NOMO-1 treated with DMSO at 0.1 percent for 48 hours (cell line): Measurements from ENCODE around the gene EGFR.

ENCODE experiments used
- DNase-seq: peaks from one replicate; lab custom pipeline; 2025; ENCODE audit not compliant: unreplicated experiment; lab: John Stamatoyannopoulos, UW

EGFR gene

DNA sequence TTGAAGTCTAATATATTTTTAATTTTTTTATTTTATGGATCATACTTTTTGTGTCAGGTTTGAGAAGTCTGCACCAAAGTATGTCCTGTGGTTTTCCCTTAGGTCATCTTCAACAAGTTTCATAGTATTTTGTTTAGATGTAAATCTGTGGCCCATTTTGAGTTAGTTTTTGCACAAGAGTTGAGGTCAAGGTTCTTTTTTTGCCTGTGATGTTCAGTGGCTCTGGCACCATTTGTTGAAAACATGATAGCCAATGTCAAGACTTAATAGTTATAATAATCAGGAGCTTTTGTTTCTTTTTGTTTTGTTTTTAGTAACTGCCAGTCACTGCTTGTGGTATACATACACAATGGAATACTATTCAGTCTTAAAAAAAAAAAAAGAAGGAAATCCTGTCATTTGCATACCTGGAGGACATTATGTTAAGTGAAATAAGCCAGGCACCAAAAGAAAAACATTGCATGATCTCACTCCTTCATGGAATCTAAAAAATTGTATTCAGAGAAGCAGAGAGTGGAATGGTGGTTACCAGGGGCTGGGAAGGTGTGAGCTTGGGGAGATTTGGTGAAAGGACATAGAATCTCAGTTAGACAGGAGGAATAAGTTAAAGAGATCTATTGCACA, 61.3 kb downstream of the EGFR start:
- DNase-seq: no peak

DNA sequence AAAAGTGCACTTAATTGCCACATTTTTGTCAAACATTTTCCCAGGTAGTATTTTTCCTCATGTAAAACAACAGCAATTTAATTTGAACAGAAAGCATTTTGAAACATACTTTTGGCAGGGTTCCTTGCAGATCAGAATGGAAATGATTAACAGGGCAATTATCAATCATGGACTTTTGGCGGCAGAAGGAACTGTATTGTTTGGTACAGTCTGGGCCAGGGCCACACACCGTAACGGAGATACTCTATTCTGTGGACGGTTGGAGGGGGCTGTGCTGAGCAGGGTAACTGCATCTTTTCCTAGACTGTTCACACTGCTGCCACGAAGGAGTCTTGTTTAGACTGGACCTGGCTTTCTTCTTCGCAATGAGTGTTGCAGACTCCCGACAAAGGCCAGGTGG, 62.3 kb downstream of the EGFR start:
- no peak for DNase-seq

DNA sequence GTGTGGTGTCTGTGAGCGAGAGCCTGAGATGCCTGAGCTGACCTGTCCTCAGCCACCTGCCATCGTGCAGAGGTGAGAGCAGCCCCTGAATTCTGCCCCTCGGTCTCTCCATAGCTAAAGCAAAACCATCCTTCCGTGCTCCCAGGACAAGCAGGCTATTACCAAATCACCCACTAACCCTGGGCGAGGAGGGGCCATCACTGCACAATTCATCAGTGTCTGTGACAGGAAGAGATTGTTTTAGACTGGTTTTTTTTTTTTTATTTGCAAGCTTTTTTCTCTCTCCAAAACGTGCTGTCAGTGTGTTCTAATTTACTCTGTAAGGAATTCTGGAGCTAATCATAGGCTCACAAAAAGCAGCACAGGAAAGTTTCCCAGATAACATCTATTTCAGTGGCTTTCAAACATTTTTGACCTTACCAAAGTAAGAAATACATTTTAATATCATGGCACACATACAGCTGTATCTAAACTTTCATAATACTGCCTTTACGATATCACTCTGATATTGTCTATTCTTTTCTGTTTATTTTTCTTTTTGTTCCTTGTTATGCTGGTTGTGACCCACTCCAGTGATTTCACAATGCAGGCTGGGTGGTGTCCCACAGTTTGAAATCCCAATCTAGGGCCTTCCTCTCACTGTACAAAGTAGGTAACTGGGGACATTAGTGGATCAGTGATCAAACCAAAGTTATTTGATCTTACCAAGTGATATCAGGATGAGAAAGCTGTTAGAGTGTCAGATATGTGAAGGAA, 62.8 kb downstream of the EGFR start:
- DNase-seq: no peak

DNA sequence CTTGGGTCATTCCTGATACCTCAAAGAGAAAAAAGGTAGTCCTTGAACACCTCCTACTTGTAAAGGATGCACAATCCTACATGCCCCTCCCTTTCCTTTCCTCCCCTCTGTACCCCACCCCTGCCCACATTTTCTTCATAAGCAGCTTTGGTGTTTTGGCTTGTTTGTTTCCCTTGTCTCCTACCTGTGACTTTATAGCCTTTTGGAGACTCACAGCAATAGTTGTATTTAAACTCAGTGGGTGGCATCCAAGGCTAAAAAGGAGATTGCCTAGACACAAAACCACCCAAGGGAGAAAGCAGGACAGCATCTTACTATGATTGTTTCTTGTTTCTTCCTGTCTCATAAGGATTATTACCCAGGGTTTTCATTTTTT, 63.4 kb downstream of the EGFR start:
- DNase-seq: no peak

DNA sequence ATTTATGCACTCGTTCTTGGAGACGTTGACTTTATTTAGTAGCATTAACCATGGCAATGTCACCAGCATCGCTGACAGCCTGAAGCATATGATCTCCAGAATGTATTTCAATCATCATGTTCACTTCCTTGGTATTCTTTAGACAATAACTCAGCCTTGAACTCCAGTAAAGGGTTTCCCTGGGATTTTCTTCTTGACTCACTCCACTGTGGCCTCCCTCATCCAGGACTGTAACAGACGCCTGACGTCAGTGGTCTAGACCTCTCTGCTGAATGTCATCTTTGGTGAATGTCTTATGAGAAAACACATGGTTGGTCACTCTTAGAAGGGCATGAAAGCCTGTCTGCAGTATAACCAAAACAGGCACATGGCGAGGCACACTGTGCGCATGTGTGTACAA, 64.4 kb downstream of the EGFR start:
- no peak for DNase-seq

DNA sequence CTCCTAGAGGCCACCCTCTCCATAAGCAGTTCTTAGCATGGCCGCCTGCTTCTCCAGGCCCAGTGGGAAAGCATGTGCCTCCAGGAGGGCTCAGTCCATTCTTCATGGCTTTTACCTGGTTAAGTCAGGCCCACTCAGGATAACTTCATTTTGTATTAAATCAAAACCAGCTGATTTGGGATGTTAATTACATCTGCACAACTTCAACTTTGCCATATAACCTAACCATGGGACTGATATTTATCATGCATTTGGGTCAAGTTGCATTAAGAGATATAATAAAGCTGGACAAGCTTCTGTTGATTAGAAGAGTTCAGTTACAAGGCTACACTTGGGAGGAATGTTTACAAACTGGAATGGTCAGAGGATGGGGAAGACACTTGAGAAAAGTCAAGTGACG, 65.5 kb downstream of the EGFR start:
- DNase-seq: no peak

DNA sequence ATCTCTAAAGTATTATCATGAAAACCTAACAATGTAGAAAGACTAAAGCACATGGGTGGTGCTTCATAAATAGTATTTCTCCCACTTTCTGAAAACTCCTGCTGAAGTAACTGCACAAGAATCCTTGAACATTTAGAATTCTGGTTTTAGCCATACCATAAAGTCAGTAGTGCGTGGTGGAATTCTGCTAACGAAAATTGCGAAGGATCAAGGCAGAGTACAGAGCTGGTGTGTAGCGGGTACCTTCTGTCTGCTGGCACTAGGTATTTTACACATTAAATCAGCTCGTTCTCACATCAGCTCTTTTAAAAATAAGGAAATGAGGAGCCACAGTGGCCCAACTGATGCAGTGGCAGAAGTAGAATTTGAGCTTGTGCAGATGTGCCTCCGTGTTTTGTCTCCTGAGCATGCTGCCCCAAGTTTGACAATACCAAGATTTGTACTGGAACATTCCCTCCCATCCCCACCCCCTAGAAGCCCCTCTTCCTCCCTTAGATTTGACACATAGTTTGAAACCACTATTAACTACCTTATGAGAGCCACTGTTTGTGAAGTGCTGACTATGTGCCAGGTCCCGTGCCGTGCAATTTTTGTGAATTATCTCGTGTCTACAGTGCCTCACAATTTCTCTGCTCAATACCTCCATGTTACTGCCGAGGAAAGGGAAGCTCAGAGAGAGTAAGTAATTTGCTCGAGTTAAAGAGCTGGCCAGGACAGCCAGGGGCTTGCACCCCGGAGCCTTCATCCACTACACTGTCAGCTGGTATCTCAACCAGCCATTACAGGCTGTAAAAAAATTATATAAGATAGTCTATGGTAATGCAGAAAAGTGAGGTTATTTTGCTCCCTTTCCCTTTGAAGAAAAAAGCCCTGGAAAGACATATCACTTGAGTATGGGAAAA, 66.9 kb downstream of the EGFR start:
- DNase-seq: no peak

DNA sequence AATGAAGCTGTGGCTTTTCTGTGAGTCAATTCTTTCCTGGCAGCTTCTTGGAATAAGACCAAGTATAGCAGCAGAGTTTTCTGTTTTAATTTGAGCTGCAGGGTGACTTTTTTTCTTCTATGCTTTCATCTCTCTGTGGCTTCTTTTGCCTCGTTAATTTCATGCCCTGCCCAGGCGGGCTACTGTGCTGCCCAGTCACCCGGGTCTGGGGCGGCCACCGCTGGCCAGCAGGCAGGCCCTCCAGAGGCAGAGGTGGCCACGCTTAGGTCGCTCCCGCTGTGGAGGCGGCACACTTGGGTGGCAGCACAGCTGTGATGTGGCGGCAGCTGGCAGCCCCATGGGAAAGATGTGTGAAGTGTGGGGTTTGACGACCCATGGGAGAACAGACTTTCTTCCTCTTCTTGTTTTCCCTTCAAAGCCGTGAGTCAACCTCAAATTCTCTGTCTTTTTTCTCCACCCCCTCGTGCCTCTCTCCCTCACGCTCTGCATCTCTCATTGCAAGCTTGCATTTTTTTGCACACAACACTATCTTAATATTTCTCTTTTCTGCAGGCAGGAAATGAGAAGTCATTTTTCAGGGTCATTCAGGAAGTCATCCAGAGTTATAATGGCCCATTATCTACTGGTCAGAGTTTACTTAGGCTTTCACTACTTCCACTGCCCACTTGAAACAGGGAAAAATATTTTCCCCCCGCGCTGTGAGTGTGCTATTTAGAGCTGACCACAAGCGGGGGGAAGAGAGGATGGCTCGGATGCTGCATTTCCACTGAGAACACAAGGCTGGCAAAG, 67.8 kb downstream of the EGFR start:
- peak; percentile 2 for DNase-seq

DNA sequence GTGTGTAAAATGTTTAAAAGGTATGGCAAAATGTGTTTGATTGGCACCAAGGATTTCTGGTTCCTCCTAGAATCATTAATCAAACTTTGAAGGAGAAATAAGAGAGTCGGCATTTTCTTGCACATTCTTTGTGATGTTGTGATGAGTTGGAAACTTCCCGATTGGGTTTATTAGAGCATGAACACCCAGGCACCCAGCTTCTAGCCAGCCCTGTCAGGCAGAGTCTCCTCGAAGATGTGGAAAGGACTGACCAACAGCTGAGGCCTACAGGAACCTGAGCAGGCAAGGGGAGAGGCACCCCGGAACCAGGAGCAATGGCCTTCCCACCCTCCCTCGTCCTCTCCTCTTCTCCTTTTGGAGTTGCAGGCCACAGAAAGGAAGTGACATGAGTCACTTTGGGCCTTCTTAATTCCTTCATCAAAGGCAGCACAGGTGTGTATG, 68.7 kb downstream of the EGFR start:
- DNase-seq: no peak

DNA sequence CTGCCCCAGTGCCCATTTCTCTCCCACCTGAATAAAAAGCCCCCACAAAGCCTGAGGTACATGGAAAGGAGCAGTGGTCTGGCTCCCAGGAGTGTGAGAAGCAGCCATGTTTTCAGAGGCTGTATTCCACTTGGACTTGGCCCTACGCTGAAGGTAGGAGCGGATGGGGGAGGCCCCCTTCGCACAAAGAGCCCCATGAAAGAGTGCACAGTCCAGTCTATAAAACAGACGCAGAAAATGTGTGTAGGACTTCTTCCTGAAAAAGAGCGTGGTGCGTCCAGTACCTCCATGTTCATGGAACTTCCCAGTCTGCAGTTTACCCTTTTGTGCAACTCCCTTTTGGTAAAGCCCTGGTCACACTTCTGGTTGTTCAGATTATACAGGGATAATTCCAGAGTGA, 69.3 kb downstream of the EGFR start:
- DNase-seq: no peak

DNA sequence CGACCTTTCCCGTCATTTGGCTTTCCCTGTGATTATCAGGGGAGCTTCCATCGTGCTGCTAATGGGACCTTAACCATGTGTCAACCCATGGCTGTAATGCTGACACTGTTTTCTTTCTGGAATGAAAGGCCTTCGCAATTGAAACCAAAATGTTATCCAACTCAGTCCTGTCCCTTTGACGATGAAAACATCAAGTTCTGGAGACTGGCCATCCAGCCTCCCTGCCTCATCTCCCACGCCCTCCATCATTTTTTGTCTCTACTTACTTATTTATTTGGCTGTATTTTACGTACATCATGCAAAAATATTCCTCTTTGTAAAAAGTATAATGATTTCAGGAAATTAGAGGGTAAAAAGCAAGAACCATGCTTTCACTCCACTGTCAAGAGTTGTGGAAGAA, 69.8 kb downstream of the EGFR start:
- DNase-seq: no peak

DNA sequence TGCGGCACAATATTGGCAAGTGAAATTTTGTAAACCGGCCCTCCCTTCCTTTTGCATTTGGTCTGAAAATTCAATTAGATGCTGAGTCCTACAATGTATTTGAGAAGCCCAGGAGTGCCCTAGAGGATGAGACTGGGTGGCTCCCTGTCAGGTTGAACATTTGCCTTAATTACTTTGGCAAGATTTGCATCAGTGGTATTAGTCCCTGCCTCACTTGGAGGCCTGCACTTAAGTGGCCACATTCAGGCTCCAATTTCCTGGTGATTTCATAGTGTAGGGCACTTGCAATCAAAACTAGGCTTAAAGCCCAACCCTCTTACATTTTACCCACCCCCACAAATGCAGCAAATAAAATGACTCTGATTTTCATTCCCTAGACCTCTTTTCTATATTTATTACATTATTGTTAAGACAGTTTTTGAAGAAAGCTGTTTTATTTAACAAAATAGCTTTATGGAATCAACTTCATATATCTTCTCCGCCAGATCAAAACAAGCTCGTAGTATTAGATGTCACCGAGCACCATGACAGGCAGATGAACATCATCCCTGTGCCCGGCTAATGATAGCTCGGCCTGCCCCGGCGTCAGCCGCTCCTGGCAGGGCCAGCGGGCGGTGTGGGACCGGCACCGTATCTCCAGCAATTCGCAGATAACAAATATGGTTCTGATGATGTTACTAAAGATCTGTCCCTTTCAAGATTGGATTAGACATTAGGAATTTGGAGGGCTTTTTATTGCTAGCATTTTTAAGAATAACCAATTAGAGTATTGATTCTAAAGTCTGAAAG, 73.6 kb downstream of the EGFR start:
- no peak for DNase-seq

DNA sequence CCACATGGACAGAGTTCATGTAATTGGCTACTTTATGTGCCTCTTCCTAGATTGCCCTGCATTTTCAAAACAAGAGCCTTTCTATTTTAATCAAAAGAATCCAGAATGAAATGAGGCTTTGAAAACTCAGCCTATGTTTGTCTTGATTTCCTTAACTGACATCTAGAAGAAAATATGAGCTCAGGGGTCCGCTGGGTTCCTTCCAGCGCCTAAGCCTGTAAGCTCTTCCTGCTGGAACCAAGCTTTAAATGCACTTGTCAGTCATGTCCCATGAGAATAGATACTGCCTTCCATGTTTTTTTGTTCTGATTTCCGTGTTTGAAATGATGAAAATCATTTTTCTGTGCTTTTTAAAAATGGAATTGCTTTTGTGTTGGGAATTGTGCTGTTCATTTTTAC, 74.2 kb downstream of the EGFR start:
- no peak for DNase-seq

DNA sequence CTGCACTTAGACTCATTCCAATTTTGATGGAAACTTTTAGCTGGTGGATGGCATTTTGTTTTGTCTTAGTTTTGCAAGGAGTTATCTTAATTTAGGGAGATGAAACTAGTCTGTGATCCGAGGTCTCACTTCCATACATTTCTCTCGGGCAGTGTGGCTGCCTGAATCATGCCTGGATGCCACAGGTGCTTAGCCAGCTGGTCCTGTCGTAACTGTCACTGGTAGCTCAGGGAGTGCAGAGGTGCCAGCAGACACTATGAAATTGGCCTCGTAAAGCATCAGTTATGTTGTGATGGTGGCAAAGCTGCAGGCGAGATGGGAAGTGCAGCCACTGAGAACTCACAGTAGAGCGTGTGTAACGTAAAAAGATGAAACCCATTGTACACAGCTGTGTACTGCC, 74.9 kb downstream of the EGFR start:
- no peak for DNase-seq

DNA sequence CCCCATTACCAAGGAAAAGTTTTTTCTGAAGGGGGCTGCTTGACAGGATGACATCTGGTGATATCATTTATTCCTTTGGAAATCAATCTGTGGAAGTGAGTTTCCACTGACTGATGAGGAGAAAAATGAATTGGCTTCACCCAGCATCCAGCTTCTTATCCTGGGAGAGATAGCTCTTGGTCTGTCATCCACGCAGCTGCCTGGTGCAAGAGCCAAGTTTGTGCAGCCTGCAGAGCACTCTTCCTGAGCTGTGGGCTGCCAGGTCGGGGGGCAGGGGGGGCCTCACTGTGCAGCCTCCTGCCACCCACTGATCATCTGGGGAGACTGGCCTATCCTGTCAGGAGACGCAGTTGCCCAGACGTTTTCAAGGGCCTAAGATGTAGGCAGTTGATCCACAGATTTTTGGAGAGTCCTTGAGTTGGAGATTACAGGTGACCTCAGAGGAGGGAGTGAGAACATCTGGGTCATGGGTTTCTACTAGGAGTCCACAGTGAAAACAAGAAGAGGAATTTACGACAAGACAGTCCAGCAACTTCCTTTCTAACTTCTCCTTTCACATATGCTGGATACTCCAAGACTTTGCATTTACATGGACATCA, 75.4 kb downstream of the EGFR start:
- DNase-seq: no peak

DNA sequence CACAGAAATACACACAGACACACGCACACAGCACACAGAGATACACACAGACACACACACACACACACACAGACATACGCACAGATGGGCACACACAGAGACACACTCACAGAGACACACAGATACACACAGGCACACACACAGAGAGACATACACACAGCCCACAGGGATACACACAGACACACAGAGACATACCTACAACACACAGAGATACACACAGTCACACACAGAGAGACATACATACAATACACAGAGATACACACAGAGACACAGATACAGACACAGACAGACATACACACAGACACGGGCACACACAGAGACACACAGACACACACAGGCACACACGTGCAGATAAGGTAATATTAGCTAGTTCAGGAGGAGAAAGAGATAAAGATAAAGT, 76.9 kb downstream of the EGFR start:
- DNase-seq: no peak

DNA sequence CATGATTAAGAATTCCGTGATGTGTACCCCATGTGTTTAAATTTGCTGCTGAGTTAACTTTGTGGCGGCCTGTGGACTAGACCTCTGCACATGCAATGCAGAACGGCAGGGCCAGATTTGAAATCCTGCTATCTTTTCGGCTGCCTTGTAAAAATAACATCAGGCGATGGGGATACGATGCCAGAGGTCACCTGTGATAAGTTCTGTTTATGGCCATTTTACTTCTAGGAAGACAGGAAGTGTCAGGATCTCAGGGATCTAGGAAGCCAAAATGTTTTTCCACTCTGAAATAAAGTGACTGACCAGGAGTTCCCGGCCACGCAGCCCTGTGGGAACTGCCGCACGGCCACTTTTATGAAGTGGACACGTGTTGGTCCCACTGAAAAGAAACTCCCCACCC, 77.5 kb downstream of the EGFR start:
- DNase-seq: no peak

DNA sequence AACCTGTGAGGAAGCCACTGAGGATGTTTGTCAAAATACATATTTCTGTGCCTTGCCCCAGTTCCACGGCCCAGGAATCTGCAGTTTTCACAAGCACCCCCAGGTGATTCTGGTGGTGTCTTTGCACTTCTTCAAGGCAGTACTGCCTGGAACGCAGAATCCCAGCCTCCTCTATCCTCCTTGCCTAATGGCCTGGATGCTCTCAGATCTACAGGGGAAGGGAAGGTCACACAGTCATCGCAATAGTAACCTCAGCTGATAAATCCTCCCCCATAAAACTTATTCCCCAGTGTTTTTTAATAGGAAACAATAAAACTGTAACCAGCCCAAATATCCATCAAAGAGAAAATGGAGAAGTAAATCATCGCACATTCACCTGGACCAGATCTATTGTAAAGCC, 78.3 kb downstream of the EGFR start:
- no peak for DNase-seq

DNA sequence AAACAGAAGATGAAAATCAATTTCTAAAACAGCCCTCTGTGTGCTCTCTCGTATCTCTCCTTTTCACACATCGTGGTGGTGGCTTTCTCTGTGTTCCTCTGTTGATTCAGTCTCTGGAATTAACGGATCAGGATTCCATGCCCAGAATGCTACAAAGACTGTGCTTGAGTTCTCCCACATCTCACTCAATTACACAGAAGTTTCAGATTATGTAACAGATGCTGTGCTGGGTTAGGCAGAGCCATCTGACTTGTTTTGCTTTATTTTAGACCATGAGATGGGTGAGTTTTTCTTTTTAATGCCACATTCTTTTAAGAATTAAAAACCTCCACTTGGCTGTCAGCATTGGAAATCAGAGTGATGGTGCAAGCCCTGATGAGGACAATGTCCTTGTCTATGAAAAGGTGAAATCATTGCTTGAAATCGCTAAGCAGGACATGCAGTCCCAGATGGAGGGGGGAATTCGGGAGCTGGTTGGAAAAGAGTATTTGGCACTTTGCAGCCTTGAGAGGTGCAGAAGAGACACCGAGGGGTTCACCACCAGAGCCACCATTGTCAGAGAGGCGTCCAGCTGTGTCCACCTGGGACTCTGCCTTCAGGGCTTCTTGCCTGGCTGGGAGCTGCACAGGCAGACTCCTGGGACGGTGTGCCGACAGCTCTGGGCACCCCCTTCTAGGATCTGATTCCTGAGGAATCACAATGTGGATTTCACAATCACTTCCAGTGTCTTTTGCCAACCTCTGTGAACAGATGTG, 80.4 kb downstream of the EGFR start:
- no peak for DNase-seq
